IgD-negative memory B cell (primary cell): ENCODE data around the gene NR3C2. TPM values are rescaled to one million over a fixed set of nuclear protein-coding genes. Genes with fewer than 3 reads are reported as not detected.

Source experiments
- H3K27ac Mint-ChIP-seq, 3 donors: one replicate each; pipeline ENCODE4 v1.8.0; 2020 to 2022; ENCODE audit warnings: mild to moderate bottlenecking in 3 of 3, mixed read lengths in 3 of 3, moderate library complexity in 1 of 3
- H3K27me3 Mint-ChIP-seq: one replicate; pipeline ENCODE4 v1.8.0; 2021; ENCODE audit warnings: mixed read lengths
- H3K36me3 Mint-ChIP-seq: one replicate; pipeline ENCODE4 v1.8.0; 2020; ENCODE audit warnings: mild to moderate bottlenecking, mixed read lengths
- H3K4me1 Mint-ChIP-seq, 3 donors: one replicate each; pipeline ENCODE4 v1.8.0; 2020 to 2022; ENCODE audit warnings: mixed read lengths in 3 of 3, mild to moderate bottlenecking in 1 of 3
- H3K4me3 Mint-ChIP-seq, 4 donors: one replicate each; pipeline ENCODE4 v1.8.0; 2020 to 2022; ENCODE audit warnings: mild to moderate bottlenecking in 4 of 4, mixed read lengths in 4 of 4, moderate library complexity in 3 of 4
- H3K9me3 Mint-ChIP-seq, 3 donors: one replicate each; pipeline ENCODE4 v1.8.0; 2020 to 2021; ENCODE audit warnings: mixed read lengths in 3 of 3, mild to moderate bottlenecking in 1 of 3
- polyA plus RNA-seq: library from polyadenylated mRNA; unstranded; fragments of 300-500 nt; fragmentation: Illumina TruSeq; gene quantifications from one replicate; pipeline ENCODE4 v1.2.3, GENCODE V29; 2021

The NR3C2 gene
- polyA plus RNA-seq, 1 donor from 2014 or later, result 2.3 TPM

DNA sequence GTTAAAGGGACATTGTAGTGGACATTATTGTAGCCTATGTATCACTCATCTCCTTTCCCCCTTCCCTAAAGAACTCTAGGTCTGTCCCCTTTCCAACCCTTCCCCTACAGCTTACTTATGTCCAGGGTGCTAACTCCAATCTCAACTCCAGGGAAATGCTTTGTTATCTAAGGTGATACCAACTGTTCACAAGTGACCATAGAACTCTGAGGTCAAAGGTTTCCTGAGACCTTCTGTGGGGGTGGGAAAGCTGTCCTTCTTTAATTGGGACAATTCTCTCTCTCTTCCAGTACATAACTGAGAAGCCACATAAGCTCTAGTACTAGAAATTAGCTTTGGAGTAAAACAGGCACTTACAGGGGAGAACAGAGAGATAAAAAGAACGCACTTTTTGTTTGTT lies 212.4 kb downstream of the NR3C2 start:
- Mint-ChIP-seq H3K4me1 (no peaks in the 10 kb centered on the region), H3K36me3 (peaks cover 3% of the 10 kb centered on the region), H3K9me3 (peaks cover 0 to 3% (median 0%) of the 10 kb centered on the region in 3 donors), H3K4me3 (no peak overlapping the region), H3K27ac (no peak overlapping the region), H3K27me3 (no peaks in the 10 kb centered on the region)

DNA sequence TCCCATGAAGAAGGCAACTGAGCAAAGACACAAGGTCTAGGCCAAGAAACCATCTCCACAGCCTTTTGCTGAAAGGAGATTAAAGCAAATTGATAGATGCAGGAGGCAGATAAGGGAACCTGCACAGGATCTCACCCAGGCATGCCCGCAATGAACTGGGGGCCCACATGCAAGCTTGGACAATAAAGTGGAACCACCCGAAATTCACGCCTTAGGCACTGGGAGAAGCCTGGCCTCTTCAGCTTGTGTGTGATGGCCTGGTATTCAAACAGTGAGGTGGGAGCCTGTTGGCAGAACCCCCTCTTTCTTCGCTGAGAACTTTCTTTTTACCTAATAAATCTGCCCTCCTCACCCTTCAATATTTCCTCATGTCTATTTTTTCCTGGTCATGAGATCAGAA lies 213.2 kb downstream of the NR3C2 start:
- no peak overlapping the region for H3K4me3 Mint-ChIP-seq
- H3K27me3 Mint-ChIP-seq, result no peaks in the 10 kb centered on the region
- peaks cover 3% of the 10 kb centered on the region for H3K36me3 Mint-ChIP-seq
- H3K9me3 Mint-ChIP-seq, result peaks cover 0 to 3% (median 0%) of the 10 kb centered on the region in 3 donors
- H3K4me1 Mint-ChIP-seq, result no peaks in the 10 kb centered on the region
- H3K27ac Mint-ChIP-seq, result no peak overlapping the region

GRCh38 chr4:148227147-148227546 lies 215.1 kb downstream of the NR3C2 start:
- Mint-ChIP-seq H3K27me3 (no peaks in the 10 kb centered on the region), H3K27ac (no peak overlapping the region), H3K4me1 (no peaks in the 10 kb centered on the region), H3K36me3 (peaks cover 3% of the 10 kb centered on the region), H3K4me3 (no peak overlapping the region), H3K9me3 (no peaks in the 10 kb centered on the region)

GRCh38 chr4:148226341-148226740 lies 215.9 kb downstream of the NR3C2 start:
- no peaks in the 10 kb centered on the region for H3K9me3 Mint-ChIP-seq
- H3K4me3 Mint-ChIP-seq, result no peak overlapping the region
- H3K36me3 Mint-ChIP-seq, result no peaks in the 10 kb centered on the region
- H3K4me1 Mint-ChIP-seq, result no peaks in the 10 kb centered on the region
- H3K27ac Mint-ChIP-seq, result no peak overlapping the region
- H3K27me3 Mint-ChIP-seq, result no peaks in the 10 kb centered on the region

DNA sequence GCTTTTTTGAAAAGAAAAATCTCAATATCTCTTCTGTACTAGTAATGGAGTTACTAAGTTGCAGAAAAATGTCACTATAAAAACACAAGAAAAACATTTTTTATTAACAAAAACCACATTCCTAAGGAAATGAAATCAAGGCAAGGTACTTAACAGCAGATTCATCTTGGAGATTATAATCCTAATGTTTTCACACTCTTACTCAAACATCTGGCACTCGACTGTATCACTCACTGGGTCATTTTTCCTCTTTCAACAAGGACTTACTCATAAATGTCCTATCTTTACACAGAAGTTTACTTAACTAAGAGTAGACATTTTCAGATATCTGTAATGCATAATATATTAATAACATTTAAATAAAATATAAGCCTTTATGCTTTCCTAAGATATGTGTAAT lies 216.6 kb downstream of the NR3C2 start:
- Mint-ChIP-seq H3K27me3 (no peaks in the 10 kb centered on the region), H3K36me3 (no peaks in the 10 kb centered on the region), H3K9me3 (no peaks in the 10 kb centered on the region), H3K27ac (no peak overlapping the region), H3K4me3 (no peak overlapping the region), H3K4me1 (no peaks in the 10 kb centered on the region)

DNA sequence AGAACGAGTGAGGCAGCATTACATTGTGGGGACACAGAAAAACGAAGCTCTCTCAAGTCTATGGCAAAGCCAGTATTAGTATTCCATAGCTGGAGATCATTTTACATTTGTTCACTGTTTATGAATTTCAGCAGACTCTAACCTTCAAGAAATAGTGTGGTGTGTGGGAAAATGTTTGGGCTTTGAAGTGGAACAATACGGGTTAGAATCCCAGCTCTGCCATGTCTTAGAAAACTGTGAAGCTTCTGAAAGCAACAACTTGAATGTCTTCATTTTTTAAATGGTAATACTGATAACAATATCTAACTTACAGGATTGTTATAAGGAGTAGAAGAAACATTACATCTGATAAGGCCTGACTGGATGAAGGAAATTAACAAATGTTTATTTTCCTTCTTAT lies 217.7 kb downstream of the NR3C2 start:
- H3K36me3 Mint-ChIP-seq, result no peaks in the 10 kb centered on the region
- H3K27ac Mint-ChIP-seq, result no peak overlapping the region
- no peaks in the 10 kb centered on the region for H3K27me3 Mint-ChIP-seq
- no peak overlapping the region for H3K4me3 Mint-ChIP-seq
- no peaks in the 10 kb centered on the region for H3K4me1 Mint-ChIP-seq
- H3K9me3 Mint-ChIP-seq, result no peaks in the 10 kb centered on the region

GRCh38 chr4:148222991-148223660 lies 219.1 kb downstream of the NR3C2 start:
- Mint-ChIP-seq H3K4me3 (no peak overlapping the region), H3K36me3 (peaks cover 2% of the 10 kb centered on the region), H3K9me3 (peaks cover 0 to 1% (median 0%) of the 10 kb centered on the region in 3 donors), H3K27me3 (no peaks in the 10 kb centered on the region), H3K27ac (no peak overlapping the region), H3K4me1 (peaks cover 2 to 6% (median 4%) of the 10 kb centered on the region in 3 donors)

DNA sequence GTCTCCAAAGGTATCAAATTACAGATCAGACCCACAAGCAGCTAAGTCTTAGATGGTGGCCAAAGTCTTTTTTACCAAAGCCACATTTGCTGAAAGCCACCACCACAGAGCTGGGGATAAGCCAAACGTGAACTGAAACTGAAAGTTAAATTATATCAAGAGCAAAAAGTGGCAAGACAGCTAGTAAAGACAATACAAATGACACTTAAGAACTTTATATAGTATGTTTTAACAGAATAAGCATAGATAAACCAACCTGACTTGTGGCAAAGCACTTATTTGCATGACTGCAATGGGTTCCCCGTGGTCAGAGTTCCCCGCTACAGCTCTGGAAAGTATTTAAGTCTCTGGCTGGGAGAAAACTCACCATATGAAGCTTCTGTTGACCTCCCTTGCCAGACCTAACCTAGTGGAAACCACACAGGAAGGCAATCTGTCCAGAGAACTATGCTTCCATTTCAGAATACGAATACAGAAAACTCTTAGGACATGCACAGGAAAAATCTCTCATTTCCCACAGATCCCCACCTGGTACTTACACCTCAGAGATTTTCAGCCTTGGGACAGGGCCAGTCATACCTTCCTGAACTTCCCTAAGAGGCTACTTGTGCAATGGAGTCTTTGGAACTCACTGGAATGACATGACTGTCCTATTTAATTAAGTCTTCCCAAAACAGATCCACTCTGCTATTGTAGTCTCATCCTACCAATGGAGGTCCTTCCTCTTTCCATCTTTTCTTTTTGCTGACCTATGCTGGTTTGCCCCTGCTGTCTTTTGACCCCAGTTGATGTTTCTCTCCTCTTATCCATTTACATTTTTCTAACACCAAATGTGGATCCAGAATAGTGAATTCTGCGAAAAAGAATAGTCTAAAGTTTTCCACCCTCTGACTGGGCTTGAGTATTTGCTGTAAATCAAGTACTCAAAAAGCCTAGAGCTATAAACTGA lies 225.1 kb downstream of the NR3C2 start:
- Mint-ChIP-seq H3K4me1 (peaks cover 13 to 19% (median 17%) of the 10 kb centered on the region in 3 donors), H3K9me3 (peaks cover 0 to 1% (median 0%) of the 10 kb centered on the region in 3 donors), H3K27ac (no peak overlapping the region)

GRCh38 chr4:148216321-148216720 lies 225.9 kb downstream of the NR3C2 start:
- Mint-ChIP-seq H3K4me3 (no peak overlapping the region), H3K4me1 (peaks cover 16 to 19% (median 17%) of the 10 kb centered on the region in 3 donors), H3K27me3 (no peaks in the 10 kb centered on the region), H3K36me3 (peaks cover 2% of the 10 kb centered on the region), H3K9me3 (peaks cover 0 to 1% (median 0%) of the 10 kb centered on the region in 3 donors), H3K27ac (no peak overlapping the region)

More for the DNA sequence above, 225.1 kb downstream of the NR3C2 start:
- H3K27me3 Mint-ChIP-seq, result no peaks in the 10 kb centered on the region
- H3K36me3 Mint-ChIP-seq, result peaks cover 2% of the 10 kb centered on the region
- H3K4me3 Mint-ChIP-seq, result peak overlapping the region in 3 of 4 donors; percentile 34 to 77 (median 71)

DNA sequence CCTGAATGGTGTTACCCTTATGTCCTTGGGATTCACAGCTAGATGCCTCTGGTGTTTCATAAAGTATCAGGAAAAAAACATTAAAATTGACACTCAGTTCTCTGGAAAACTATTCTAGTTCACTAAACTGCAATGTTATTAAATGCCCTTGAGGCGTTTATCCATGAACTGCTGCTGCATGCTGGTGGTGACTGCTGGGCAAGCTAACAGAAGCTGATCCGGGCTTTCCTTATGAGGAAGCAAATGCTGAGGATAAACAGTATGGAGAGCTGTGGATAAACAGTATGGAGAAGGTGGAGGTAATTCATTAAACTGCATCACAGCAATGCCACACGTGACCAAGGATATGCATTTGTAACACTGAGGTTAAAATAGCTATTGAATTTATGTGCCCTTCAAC lies 227.0 kb downstream of the NR3C2 start:
- Mint-ChIP-seq H3K36me3 (peaks cover 2% of the 10 kb centered on the region), H3K4me1 (peaks cover 16 to 19% (median 17%) of the 10 kb centered on the region in 3 donors), H3K27me3 (no peaks in the 10 kb centered on the region), H3K9me3 (peaks cover 0 to 1% (median 0%) of the 10 kb centered on the region in 3 donors), H3K4me3 (no peak overlapping the region), H3K27ac (no peak overlapping the region)

DNA sequence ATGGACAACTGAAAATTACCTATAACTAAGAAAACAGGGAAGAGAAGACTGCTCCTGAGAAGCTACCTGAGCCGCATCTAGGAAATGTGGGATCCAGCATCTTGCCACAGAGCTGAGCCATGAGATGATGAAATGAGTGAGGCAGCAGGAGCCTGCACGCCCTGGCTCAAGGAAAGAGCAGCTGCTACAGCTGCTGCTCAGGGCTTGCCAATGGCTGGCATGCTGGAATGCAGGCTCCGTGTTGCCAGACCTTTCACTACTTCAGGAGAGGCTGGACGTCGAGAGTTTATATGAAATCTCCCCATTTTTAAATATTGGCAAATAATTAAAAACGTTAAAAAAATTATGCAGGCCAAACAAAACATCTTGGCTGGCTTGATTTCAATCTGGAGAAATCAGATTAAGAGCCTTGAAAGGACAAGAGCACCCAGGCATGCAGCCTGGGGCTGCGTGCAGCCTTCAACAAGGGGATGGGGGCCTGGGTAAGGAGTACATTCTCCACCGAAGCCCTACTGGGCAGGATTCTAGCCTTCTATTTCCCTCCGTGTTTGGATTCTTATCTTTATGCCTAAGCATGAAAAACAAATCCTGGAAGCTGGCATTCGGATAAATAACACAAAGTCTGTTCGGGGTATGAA lies 227.6 kb downstream of the NR3C2 start:
- Mint-ChIP-seq H3K9me3 (peaks cover 0 to 1% (median 0%) of the 10 kb centered on the region in 3 donors), H3K27ac (no peak overlapping the region), H3K4me3 (no peak overlapping the region), H3K27me3 (no peaks in the 10 kb centered on the region), H3K36me3 (peaks cover 2% of the 10 kb centered on the region), H3K4me1 (peaks cover 16 to 19% (median 17%) of the 10 kb centered on the region in 3 donors)

DNA sequence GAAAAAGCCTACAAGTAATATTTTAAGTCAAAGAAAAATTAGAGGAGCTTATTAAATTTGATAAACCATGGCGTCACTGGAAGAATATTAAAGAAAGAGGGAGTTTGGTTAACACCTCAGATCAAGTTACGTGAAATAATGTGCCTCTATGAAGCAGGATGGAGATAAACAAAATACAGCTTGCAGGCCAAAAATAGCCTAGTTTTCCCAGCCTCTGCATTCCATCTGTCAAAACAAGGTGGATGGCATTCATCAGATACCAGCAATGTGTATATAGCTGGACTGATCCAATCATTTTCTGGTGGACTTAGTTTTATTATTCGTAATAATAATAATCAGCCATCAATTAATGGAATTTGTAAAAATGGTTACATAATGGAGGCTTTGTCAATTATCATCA lies 230.7 kb downstream of the NR3C2 start:
- Mint-ChIP-seq H3K27ac (no peak overlapping the region), H3K4me1 (peaks cover under 1 to 4% (median 3%) of the 10 kb centered on the region in 3 donors), H3K9me3 (no peaks in the 10 kb centered on the region), H3K4me3 (no peak overlapping the region), H3K27me3 (no peaks in the 10 kb centered on the region), H3K36me3 (no peaks in the 10 kb centered on the region)

GRCh38 chr4:148210661-148211060 lies 231.6 kb downstream of the NR3C2 start:
- peaks cover 0 to 3% (median 3%) of the 10 kb centered on the region in 3 donors for H3K4me1 Mint-ChIP-seq
- H3K27ac Mint-ChIP-seq, result no peak overlapping the region
- no peak overlapping the region for H3K4me3 Mint-ChIP-seq
- no peaks in the 10 kb centered on the region for H3K36me3 Mint-ChIP-seq
- no peaks in the 10 kb centered on the region for H3K27me3 Mint-ChIP-seq
- no peaks in the 10 kb centered on the region for H3K9me3 Mint-ChIP-seq

DNA sequence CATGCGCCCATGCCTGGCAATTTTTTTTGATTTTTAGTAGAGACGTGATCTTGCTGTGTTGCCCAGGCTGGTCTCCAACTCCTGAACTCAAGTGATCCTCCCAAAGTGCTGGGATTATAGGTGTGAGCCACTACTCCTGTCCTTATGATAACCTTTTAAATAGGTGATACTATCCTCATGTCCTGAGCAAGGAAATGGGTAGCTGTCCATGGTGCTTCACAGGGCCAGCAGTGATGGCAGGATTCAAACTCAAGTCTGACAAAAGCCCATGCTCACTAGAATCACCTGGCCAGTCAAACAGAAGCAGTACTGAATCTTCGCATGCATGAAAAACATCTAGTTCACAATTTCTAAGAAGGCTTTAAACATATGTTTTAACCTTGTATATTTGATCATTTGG lies 235.1 kb downstream of the NR3C2 start:
- H3K27me3 Mint-ChIP-seq, result no peaks in the 10 kb centered on the region
- no peak overlapping the region for H3K27ac Mint-ChIP-seq
- no peak overlapping the region for H3K4me3 Mint-ChIP-seq
- no peaks in the 10 kb centered on the region for H3K36me3 Mint-ChIP-seq
- no peaks in the 10 kb centered on the region for H3K9me3 Mint-ChIP-seq
- peaks cover 0 to 5% (median 3%) of the 10 kb centered on the region in 3 donors for H3K4me1 Mint-ChIP-seq

- H3K9me3 Mint-ChIP-seq, result no peaks in the 10 kb centered on the region
- no peak overlapping the region for H3K4me3 Mint-ChIP-seq
- H3K36me3 Mint-ChIP-seq, result peaks cover 2% of the 10 kb centered on the region
- no peaks in the 10 kb centered on the region for H3K27me3 Mint-ChIP-seq
- peaks cover 0 to 5% (median 0%) of the 10 kb centered on the region in 3 donors for H3K4me1 Mint-ChIP-seq
- H3K27ac Mint-ChIP-seq, result no peak overlapping the region
These were observed 236.7 kb downstream of the NR3C2 start for GRCh38 chr4:148205476-148205875.
